Activated naive CD4-positive, alpha-beta T cell treated with Interleukin-2 at 50 U/mL for 16 hours (primary cell): ENCODE results near the gene EEF1AKMT3.

Experiments used
- DNase-seq: peaks from one replicate; pipeline ENCODE4 v3.0.0-alpha.2; 2020

EEF1AKMT3 gene

GRCh38 chr12:57751788-57752667 lies 20.4 kb upstream of the EEF1AKMT3 start, which contains the start of gene CDK4:
Gene CDK4 (minus strand): TSS chr12:57752310. CDS start chr12:57751717, 593 bp downstream.
- DNase-seq: peak; percentile 99

DNA sequence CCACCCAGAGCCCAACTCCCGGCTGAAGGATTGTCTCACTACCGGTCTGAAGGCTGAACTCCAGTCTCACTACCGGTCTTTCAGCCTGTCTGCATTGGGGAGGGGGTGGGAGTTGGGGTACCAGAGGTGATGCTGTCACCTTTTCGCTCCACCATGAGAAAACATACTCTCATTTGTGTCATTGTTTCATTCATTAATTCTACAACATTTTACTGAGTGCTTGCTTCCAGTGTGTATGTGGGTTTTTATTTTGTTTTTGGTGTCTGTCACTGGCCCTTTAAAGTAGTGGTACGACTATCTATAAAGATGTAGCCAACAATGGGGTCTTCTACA lies 19.8 kb upstream of the EEF1AKMT3 start:
- DNase-seq: no peak

DNA sequence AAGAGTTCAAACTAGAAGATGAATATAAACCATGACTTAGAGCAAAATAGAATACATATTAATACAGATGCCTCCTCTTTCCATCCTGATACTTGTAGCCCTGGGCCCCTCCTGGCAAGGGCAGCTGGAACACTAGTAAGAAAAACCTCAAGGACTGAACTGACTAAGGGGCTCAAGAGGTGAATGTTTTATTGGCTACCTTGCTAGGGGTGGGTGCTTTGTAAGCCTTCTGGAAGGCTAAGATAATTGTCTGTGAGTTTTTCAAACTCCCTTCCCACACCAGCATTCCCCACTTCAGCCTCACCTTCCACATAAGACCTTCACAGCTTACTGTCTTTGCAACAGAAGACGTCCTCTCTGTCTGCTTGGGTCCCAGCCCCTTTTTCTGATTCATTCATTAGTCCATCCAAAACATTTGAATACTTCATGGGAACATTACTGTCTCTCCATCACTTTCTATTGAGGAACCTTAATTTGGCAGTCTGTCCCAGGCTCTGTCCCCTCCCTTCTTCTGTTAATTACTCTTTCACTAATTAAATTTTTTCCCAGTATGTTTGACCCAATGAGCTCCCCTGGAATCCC lies 18.6 kb upstream of the EEF1AKMT3 start:
- no peak for DNase-seq

GRCh38 chr12:57754411-57755193 lies 17.8 kb upstream of the EEF1AKMT3 start, which contains the start of gene MARCHF9:
Gene MARCHF9 (plus strand): TSS chr12:57755103. CDS start chr12:57755529, 426 bp downstream.
- peak; percentile 86 for DNase-seq

- no peak for DNase-seq
Measured at GRCh38 chr12:57755194-57755453, 17.3 kb upstream of the EEF1AKMT3 start.

DNA sequence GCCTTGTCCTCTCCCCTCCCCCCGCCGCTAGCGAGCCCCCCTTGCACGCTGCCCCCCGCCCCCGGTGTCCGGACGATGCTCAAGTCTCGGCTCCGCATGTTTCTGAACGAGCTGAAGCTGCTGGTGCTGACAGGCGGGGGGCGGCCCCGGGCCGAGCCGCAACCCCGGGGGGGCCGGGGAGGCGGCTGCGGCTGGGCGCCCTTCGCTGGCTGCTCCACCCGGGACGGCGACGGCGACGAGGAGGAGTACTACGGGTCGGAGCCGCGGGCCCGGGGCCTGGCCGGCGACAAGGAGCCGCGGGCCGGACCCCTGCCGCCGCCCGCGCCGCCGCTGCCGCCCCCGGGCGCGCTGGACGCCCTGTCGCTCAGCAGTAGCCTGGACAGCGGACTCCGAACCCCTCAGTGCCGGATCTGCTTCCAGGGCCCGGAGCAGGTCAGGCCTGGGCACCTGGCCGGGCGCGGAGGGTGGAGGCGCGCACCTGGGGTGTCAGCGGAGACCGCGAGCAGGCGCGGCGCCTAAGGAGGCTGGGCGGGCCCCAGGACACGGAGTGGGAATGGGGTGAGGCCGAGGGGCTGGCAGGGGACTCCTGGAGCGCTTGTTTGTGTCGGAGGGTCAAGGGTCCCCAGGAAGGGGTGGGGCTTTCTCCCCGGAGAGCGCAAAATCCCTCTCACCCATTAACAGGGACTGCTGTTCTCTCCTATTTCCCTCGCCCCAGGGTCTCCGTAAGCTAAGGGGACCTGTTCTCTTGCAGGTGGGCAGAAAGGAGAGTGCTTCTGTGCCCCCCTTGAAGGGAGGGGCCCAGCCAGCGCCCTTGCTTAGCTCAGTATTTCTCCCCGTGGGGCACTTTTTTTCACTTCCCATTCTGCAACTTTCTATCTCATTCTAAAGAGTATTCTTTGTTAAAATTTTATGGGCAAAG lies 16.7 kb upstream of the EEF1AKMT3 start:
- peak; percentile 46 for DNase-seq

DNA sequence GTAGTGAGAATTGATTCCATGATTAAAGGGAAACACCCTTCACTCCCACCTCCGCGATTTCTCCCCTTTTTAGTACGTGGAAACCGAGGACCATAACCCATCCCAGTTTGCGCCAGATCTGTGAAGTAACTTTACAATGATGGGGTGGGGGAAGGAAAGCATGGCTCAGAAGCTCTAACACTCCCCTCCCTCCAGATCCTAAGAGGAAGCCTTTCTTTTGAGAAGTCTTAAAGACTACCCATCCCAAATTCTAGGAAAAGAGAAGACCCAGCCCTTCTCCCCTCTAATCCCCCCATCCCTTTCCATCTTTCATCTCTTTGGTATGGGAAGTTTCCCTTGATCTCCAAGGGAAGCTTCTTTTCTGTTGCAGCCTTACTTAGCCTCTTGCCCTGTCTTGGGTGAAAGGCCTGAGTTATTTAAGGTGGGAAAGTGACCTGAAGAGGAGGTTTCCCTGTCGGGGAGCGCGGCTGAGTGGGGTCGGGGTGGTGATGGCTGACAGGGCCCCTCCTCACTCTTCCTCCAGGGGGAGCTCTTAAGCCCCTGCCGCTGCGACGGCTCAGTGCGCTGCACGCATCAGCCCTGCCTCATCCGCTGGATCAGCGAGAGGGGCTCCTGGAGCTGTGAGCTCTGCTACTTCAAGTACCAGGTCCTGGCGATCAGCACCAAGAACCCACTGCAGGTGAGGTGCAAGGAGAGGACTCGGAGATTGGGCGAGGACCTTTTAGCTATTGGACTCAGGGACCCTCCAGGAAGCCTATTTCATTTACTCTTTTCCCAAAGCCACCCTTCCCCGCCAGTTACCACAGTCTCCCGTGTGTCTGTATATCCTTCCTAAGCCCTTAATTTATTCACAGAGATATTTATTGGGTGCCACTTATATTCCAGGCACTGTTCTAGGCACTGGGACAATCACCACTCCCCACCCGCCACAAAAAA lies 15.7 kb upstream of the EEF1AKMT3 start:
- DNase-seq: peak; percentile 76

DNA sequence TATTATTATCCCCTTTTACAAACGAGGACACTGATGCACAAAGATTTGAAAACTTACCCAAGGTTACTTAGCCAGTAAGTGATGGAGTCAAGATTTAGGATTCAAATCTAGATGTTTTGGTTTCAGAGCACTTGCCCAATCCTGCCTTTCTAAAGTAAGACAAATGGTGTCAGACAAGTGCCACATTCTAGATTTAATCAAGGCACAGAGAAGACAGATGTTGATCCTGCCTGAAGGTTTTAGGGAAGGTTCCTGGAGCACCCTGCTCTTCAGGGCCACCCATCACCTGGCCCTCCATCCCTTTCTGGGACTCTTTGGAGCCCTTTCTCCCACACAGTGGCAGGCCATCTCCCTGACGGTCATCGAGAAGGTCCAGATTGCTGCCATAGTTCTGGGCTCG lies 14.6 kb upstream of the EEF1AKMT3 start:
- no peak for DNase-seq

GRCh38 chr12:57758552-57759359 lies 13.7 kb upstream of the EEF1AKMT3 start:
- DNase-seq: no peak

DNA sequence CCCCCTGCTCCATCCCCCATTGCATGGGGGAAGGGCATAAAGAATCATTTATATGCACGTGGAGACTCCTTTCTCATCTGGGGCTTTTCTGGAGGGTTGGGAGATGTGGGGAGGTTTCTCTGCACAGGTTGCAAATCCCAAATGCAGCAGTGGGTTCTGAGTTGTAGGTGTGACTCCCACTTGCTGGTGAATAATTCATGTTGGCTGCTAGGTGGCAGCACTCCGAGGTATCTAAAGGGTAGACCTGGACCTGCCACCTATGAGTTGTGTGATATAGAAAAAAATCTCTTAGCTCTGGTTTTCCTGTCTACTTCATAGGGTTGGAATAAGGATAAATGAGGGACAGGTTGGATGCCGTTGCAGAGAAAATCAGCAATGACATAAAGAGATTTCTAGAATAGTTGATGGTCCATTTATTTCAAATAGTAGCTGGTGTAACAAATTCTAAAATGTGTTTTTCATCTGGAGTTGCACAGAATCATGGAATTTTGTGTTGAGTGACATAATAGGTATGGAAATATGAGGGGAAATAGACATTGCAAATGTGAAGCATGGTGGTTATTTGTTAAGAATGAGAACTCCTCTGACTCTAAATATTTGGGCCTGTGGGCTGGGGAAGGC lies 12.9 kb upstream of the EEF1AKMT3 start:
- peak; percentile 46 for DNase-seq

DNA sequence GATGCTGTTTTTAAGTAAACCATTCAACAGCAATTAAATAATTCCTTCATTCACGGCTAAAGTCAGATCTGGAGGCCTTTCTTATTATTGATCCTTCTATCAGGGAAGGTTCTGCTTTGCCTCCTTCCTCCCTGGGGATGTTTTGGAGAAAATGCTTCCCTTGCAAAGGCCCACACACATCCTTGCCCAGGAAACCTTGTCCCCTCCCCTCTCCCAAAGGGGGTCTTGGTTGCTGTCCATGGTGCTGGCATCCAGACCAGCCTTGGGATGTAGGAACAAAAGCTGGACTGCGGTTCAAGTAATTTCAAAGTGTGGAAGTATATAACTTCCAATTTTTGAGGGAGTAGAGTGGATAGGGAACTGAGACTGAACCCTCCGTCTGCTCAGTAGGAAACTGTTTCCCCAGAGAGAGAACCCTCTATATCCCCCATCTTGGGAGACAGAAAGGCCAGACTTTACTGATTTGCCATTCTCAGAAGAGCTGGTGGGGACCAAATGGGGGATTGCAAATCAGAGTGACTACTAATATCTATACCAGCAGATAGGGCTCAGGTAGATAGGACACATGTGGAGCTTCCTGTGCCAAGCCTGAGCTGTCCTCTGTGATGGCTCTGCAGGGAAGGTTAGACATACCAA lies 11.9 kb upstream of the EEF1AKMT3 start:
- no peak for DNase-seq

- no peak for DNase-seq
Measured at GRCh38 chr12:57761391-57761998, 10.9 kb upstream of the EEF1AKMT3 start.

DNA sequence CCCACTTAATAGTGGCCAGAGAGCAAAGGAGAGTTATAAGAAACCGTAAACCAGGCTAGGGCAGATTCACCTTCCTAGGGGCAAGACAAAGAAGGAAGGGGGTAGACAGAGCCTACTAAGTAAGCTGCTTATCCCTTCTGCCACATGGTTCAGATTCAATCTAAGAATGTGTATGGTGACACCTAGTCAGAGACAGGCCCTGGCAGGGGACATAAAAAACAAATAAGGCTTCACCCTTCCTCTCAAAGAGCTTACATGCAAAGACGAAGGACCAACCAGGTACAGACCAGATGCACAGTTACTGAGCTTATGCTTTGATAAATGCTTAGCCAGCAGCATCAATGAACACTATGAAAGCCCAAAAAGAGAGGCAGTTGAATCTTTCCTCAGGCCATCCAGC lies 10.0 kb upstream of the EEF1AKMT3 start:
- no peak for DNase-seq

DNA sequence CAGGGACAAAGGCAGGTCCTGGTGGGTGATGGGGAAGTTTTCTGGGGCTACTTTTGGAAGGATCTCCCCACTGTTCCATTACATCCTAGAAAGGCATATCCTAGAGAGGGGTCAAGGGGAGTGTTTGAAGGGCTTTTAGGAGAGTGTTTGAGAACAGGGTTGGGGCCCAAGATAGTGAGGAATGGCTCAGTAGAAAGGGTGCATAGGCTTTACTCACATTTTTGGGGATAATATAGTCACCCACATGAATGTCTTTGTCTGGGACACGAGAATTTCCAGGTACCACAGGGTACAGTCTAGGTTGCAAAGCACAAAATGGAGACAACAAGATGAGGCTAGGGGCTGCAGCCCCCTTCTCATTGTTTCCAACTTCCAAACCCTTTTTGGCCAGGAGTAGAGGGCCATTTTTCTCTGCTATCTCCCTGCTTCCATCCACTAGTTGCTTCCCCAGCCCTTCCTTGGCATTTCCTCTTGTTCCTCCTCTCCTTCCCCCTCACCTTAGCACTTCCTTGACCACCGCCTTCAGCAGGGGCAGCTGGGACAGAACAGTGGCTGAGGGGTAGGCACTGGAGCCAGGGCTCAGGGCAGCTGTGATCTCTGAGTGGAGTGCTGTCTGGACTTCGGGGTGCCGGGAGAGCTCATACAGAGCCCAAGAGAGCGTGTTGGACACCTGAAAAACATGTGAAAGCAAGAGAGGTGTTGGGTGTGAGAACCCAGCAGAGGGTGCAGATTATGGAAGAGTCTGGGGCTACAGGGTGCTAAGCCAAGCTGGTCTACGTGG lies 8.3 kb upstream of the EEF1AKMT3 start:
- DNase-seq: no peak

DNA sequence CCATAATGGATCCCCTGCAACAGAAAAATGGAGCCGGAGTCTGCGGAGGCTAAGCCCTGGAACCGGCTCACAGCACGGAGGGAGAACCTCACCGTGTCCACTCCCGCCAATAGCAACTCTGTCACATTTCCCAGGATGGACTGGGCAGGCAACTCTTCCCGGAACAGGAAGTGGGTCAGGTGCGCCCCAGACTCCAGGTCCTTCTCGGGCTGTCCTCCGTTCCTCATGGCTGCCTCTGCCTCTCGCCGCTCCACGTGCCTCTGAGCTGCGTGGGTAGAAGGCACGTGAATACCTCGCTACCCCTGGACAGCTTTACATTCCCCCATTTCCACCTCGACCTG lies 7.8 kb upstream of the EEF1AKMT3 start:
- DNase-seq: peak; percentile 51

GRCh38 chr12:57765003-57765697 lies 7.3 kb upstream of the EEF1AKMT3 start:
- DNase-seq: peak; percentile 68

DNA sequence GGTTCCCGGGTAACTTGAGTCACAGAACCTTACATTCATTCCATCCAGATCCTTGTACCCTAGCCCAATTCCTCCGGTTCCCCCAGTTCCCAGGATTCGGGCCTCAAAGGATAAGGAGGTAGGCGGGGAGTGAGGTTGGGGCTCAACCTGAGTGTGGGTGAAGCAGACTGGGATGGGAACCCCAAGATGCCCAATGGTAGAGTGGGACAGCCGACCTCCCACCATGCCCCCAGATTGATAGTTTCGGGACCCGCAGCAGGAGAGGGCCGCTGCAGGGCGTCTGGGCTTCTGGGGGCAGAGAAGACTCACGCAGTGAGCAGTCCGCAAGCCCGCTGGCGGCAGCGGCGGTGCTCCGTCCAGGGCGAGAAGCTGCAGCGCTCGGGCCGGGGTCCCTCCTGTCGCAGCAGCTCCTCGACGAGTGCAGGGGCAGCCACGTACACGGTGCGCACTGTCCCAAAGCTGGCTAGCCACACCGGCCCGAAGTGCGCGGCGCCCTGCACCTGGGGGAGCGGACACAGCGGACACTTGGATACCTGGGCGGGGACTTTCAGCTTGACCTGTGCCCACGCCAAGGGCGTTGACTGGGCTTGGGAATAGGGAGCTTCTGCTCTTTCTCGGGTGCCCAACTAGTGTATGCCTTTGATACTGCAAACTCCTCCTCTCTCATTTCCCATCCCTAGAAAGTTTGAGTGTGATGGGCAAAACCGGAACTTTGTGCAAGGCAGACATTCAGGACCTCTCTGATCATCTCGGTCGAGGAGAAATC lies 6.5 kb upstream of the EEF1AKMT3 start:
- DNase-seq: no peak
